GM21825 (cell line): Measurements from ENCODE around the gene CPNE4.
"Not testable (repeated sequence)": the region's sequence is repeated elsewhere in the genome, so short reads cannot be mapped to it uniquely, and the experiment has no call there.

Source experiments
- ATAC-seq: cut with Tn5 transposase; IDR thresholded peaks from one replicate; pipeline ENCODE4 v1.9.1; 2021; ENCODE audit warnings: mild to moderate bottlenecking, moderate library complexity; ENCODE audit not compliant: unreplicated experiment

Gene CPNE4

DNA sequence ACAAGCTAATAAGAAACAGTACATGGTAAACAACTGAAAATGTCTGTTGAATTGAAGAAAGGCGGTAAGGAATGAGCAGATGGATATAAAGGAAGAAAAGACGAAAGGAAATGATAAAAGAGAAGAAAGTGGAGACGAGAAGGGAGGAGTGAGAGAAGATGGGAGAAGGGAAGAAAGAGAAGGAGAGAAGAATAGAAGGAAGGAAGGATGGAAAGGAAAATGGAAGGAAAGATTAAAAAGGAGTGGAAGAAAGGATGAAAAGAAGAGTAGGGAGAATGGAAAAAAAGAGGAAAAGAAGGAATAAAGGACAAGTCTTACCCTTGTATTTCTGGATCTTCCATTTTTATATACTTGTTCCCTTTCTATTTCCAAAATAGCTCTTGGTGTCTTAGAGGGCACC lies 17.7 kb downstream of the CPNE4 start:
- ATAC-seq, result no peak

DNA sequence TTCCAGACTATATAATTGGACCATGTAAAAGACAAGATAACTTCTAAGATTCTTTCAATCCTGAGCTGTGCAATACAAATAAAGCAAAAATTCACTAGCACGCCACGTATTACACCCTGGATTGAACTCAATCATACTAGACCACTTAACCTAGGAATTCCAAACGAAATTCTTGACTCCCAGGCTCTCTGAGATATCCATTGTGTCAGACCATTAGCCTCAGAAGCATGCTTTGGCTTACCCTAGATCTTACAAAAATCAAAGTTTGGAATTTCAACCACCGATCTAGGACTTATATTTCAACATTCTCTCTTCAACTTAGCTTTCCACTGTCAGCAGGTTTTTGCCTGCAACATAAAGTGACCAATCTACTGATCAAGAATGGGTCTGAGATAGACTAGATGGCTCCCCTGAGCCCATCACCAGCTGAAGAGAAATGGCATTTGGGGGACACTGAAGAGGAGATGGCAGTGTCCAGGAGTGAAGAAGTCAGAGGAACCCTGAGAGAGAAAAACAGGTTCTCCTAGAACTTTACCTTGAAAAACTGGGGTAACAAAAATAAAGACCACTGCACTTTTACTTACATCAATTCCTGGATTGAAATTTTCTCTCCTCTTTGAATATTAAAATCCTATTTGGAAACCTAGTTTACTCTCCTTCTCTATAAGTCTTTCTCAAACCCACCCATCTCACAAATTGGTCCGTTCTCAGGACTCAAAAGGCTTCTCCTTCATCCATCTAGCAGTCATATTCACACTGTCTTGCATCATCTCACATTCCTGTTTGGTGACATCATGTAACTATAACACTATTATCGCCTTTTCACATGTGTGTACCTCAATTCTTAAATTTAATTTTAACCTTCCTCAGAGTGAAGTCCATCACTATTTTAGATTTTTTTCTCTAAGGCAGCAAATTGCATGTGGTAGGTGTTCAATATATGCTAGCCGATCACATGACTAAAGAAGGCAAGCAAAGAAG lies 18.5 kb downstream of the CPNE4 start:
- ATAC-seq, result no peak

DNA sequence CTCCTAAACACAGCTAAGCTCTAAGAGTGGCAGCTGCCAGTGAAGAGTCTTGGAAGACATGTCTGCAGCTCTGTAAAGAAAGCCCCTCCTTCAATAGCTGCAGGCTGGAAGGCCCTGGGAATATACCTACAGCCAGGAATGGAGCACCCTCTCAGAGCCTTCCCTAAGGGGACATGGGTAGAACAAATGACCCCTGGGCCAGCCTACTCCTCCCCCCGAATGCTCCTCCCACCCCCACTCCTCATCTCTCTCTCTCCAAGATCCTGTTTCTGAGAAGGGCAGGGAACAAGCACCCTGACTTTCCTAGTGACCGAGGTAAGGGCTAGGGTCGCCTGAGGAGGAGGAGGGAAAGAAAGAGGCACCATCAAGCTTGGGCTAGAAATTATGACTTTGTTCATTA lies 20.7 kb downstream of the CPNE4 start:
- ATAC-seq, result no peak

DNA sequence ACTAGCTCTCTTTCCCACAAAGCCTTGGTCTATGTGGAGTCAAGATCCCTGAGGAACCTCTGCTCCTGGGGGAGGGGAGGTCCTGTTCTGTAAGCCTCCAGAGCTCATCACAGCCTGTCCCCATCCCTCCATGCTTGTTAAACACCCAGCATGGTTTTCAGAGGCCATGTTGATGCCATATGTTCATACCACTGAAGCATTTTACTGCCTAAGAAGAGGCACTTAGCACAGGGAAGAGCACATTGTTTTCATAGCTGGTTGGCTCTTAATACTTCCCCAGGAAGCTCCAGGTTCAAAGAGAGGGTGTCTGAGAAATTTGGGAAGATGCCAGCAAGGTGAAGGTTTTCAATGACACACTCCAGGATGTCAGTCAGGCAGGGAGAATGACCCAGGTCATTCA lies 25.6 kb downstream of the CPNE4 start:
- no peak for ATAC-seq

DNA sequence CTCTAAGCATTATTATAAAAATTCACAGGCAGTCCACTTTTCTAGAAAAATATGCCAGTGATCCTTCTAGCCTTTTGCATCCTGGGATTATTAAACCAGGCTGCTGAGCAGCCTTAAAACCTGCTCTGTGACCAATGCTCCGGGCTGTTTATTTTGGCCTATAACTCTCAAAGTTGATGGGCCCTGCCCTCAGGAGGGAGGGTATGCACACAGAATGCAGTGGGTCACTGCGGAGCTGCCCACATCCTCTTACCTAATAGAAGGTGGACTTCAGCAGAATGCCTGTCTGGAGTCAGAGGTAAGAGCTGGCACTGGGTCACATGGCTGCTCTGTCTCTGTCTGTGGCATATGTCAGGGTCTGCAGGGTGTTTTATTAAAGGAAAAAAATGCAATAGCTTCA lies 26.0 kb downstream of the CPNE4 start:
- no peak for ATAC-seq

DNA sequence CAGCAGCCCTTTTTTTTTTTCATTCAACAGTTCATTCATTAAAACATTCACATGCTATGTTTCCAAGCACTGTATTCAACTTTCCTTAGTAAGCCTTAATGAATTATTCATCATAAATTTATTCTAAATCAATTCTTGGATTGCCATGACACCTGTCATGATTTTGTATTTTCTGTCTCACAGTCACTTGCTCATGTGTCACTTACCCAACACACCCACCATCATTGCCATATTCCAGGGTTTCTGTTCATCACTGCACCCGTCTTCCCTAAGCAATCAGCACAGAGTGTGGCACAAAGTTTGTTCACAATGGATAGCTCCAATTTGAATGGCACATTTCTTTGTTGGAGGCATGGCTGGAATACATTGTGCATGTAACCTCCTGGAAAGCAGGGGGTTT lies 27.2 kb downstream of the CPNE4 start:
- no peak for ATAC-seq

DNA sequence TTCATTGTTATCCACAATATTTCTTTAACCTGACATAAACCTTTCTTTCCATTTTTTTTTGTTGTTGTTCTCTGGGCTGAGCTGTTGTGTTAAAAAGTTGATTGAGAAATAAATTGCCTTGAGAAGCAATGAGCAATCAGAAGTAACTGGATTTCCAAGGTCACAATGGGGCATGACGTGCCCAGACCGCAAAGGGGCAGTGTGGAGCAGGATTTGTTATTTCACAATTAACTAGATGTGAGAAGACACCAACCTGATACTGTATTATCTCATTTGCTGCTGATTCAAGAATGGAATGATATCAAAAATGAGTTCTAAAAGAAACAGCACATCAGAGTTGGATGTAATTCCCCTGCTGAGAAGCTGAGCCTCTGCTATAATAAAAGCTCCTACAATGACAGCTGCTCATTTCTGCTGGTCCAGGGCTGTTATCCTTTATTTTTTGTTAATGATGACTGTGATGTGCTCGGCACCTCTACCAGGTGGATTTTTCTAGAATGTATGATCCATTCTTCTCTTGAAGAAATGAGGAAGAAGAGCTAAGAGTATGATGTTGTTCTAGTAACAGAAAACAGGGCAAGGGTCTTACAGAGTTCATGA lies 28.1 kb downstream of the CPNE4 start:
- ATAC-seq, result no peak

DNA sequence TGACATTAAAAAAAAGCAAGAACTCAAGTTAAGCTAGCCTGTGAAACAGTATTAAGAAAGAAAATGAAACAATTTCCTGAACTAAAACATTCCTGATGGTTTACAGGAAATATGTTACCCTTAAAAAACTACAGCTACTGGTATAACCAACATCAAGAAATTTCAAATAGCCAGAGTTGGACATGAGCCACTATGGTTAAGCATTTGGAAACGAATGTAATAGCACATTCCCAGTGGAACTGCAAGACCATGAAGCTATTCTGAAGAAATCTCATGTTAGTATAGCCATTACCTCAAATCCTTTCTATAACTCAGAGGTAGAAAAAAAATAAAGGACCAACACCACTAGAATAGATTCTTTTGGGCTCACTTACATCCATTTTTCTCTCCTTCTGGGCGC lies 30.2 kb downstream of the CPNE4 start:
- ATAC-seq, result no peak

DNA sequence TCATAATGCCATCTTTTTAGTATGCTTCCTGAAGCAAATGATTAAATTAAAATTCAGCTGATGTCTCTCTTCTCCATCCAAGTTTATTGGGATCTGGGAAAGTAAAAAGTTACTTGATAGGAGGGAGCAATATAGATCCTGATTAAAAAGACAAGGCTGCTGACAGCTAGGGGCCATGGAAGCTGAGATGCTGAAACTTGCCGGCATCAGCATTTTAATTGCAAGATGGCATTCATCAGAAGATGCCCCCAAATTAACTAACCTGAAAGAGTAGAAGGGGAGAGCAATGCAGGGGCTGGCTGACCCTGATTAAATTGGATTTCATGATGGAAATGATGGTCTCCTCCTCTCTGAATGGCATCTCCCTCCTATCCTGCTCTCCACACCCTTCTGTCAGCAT lies 31.1 kb downstream of the CPNE4 start:
- no peak for ATAC-seq

DNA sequence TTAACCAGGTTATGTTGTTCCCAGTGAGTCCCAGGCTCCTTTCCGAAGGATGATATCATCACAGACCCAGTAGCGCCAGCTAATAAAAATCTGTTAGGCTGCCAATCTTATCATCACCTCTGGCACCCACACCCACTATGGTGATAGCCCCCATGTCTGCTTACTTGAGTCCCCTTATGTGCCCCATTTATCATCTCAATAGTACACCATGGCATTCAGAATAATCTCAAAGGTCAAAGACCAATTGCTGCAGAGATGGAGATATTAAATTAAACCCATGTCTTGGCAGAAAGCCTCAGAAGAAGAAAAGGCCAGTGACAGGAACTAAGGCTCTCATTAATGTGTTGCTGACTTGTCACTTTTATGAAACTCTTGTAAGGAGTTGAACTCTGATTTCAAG lies 32.8 kb downstream of the CPNE4 start:
- ATAC-seq, result no peak

DNA sequence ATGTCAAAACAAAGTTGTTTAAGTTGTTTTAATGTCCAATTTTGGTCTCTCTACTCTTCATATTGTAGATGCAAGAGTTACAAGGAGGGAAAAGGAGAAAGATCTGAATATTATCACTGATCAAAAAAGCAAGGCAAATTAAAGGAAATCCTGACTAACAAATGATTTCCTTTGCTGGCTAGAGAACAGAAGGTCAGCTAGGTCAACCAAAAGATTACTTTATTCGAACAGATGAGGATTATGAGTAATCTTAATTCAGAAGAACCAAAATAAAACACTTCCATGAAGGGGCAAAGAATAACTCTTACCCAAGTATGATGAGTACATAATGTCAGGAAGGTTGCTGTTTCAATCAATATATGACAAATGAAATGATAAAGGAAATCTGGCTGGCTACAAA lies 33.8 kb downstream of the CPNE4 start:
- no peak for ATAC-seq

DNA sequence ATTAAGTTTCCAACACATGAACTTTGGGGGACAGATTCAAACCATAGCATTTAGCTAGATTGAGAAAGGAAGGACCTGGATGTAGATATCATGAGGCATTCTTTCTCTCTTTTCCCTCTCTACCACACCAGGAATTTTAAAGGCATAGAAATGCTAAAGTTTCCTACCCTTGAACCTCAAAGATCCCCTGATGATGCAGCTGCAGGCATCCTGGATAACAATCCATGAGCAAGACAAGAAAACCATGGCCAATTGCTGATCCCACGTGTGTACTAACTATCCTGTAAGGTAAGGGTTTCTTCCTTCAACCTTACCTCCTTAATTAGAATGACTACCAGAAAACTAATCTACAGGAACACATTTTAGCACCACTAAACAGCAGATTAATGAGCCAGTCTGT lies 36.8 kb downstream of the CPNE4 start:
- no peak for ATAC-seq

DNA sequence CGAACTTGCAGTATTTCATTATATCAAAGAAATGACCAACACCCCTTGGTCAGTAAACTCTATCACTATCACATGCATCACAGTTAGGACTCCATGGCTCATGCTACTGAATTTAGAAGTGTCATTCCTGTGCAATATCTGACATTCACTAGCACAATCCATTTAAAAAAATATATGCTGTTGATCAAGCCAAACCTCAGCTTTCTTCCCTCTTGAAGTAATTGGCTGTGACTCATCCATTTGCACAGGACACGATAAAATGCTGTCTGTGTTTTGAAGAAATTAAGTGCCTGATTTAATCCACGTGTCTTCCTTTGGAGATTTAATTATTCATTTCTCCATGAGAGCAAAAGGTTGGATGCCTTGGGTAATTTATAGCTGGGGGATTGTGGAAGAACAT lies 38.9 kb downstream of the CPNE4 start:
- ATAC-seq, result no peak

DNA sequence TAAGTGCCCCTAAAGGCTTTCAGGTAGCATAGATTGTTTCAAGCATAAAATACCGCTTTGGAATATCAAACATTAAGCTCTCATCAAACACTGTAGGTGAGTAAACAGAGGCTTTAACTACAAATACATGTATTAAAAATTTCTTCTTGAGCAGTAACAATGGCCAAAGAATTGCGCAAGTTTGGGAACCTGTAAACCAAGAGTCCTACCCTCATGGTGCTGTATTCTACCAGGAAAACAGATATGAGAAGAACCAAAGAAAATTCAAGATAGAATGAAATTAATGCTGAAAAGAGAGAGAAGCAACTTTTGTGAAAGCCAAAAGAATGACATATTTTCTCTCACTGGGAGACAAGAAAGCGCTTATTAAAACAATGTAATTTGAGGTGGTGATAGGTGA lies 45.5 kb downstream of the CPNE4 start:
- no peak for ATAC-seq

DNA sequence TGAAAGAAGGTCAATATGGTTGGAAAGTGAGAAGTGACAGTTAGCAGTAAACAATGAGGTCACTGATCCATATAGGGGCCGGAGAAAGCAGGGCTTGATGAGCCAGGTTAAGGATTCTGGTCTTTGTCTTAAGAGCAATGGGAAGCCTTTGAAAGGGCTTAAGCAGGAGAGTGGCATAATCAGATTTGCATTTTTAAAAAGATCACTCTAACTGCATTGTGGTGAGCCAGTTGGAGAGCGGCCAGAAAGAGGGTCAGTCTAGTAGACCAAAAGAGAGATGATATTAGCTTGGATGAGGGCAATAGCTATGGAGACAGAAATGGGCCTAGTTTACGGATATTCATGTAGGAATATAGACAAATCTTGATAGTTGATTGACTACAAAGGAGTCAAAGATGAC lies 46.6 kb downstream of the CPNE4 start:
- no peak for ATAC-seq

DNA sequence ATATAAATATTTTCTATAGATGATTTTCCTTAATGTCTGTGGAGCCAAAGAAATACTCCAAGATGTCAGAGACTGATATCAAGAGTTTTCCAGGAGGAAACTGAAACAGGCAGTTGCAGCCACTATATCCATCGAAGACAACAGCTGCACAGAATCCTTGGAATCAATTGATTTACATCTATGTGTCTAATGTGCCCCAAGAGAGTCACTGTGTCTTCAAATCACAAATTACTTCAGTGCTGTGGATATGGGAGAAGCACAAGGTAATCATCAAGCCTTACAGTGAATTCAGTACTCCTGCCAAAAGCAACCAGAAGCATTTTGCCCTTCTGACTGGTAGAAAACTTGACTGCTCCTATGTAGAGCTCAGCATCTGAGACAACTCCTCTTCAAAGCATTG lies 51.1 kb downstream of the CPNE4 start:
- ATAC-seq, result no peak

DNA sequence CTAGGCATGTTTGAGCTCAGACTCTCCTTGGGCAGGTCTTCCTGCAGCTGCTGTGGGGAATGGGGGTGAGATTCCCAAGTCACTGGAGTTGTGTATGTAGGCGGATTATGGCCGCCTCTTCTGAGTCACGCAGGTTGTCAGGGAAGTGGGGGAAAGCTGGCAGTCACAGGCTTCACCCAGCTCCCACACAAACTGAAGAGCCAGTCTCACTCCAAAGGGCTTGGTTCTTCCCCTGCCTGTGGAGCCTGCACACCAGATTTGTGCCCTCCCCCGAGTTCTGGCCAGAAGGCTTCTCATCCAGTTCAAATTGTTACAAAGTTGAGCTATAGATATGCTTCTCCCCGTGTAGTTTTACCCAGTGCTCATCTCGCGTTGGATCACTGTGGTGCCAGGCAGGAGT lies 53.5 kb downstream of the CPNE4 start:
- ATAC-seq, result no peak

DNA sequence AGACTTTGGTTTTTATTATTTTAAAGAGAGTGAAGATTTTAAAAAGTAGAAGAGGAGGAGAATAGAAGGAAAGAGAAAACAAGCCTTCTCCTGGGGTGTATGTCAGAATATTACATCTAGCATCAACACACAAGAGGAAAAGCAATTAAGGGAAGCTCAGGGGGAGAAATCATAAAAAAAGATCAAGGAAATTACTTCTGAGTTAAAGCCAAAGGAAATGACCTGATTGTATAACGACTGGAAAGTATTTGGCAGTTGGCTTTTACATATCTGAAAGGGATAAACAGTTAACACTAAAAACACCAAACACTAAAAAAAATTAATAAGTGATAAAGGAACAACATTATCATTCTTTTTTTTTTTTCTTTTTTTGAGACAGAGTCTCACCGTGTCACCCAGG lies 58.4 kb downstream of the CPNE4 start:
- no peak for ATAC-seq

DNA sequence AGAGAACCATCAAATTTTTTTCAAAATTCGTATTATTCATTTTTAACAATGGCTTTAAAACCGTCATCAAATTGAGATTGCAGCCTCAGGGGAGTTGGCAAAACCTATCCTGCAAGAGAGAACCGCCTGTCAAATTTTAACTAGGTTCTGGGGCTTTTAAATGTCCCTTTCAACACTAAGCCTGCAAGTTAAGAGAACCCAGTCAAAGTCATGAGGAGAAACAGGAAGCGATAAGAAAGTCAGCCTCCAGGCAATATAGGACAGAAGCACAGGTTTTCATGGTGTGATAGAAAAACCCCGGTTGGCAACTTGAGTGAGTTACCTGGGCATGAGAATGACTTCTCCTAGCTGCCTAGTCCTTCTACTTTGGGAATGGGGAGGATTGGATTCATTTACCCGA lies 59.8 kb downstream of the CPNE4 start:
- no peak for ATAC-seq

DNA sequence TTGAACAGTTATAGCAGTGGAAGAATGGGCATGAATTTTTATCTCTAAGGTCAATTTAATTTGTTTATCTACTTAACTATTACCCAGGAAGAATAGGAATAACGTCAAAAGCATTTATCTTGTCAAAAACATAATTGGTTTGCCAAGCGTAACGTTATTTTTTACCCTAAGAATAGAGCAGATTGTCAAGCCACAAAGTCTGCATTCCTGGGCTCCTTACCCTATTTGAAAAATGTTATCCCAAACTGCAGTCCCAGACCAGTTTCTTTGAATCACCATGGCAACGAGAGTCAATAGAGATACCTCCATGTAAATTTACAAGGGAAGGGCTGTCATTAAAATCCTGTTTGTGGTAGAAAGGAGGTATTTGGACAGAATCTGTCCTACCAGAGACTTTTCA lies 61.1 kb downstream of the CPNE4 start:
- ATAC-seq, result no peak

DNA sequence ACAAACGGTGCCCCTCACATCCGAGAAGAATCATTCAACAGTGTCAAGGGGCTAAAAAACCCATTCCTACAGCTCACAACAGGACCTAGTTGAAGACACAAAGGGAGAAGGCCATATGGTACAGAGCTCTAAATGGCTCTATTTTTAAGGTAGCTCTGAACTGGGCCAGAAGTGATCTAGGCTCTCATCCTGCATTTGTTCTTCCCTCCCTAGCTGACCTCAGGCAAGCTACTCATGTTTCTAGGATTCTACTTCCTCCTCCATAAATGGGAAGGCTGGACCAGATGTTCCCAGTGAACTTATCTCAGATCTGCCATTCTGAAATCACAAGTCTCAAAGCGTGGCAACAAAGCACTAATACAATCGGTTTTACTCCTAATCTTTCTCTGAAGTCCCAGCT lies 62.3 kb downstream of the CPNE4 start:
- no peak for ATAC-seq

DNA sequence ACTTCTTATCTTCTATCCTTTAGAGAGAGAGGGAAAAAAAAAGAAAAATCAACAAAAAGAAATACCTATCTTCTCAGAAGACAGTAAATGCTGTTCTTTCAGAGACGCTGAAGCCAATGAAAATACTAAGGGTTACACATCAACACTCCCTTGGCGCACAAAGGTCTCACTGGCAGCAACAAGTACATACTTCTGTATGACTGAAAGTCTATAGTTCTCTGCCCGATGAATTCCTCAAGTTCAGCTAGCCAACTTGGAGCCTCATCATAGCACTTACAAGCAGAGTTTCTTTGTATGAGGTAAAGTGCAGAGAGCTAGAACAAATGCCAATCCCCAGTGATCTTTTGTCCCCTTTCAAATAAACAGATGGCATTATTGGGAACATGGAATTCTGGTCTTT lies 62.7 kb downstream of the CPNE4 start:
- ATAC-seq, result no peak

DNA sequence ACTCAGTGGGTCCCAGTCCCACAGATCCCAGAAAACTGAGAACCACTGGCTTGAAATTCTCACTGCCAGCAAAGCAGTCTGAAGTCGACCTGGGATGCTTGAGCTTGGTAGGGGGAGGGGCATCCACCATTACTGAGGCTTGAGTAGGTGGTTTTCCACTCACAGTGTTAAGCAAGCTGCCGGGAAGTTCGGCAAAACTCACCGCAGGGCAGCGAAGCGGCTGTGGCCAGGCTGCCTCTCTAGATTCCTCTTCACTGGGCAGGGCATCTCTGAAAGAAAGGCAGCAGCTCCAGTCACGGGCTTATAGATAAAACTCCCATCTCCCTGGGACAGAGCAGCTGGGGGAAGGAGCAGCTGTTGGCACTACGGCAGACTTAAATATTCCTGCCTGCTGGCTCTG lies 71.4 kb downstream of the CPNE4 start:
- not testable (repeated sequence) for ATAC-seq
